GM12891 (cell line): ENCODE measurements around the gene RNF187.
"Not testable (repeated sequence)": the region's sequence is repeated elsewhere in the genome, so short reads cannot be mapped to it uniquely, and the experiment has no call there.

Experiments
- DNase-seq: peaks from one replicate; pipeline ENCODE4 v3.0.0; 2011; ENCODE audit warnings: low spot score; ENCODE audit not compliant: insufficient read length
- FAIRE-seq: peaks from 2 replicates; lab custom pipeline; 2011; peaks lifted over from hg19 to GRCh38; lab: Jason Lieb, UNC
- PAX5 ChIP-seq: IDR thresholded peaks from 2 replicates; pipeline ENCODE4 v1.6.1; 2011; ENCODE audit warnings: low read length, moderate library complexity, mild to moderate bottlenecking; ENCODE audit not compliant: insufficient read depth, severe bottlenecking
- POLR2A ChIP-seq: IDR thresholded peaks from 2 replicates; pipeline ENCODE4 v1.6.1; 2011; ENCODE audit warnings: low read depth, low read length, control low read depth
- POLR2AphosphoS5 ChIP-seq: IDR thresholded peaks from 2 replicates; pipeline ENCODE4 v1.6.1; 2011; ENCODE audit warnings: low read depth, low read length, control low read depth
- POU2F2 ChIP-seq: IDR thresholded peaks from 2 replicates; pipeline ENCODE4 v1.6.1; 2011; ENCODE audit warnings: low read depth, mild to moderate bottlenecking, control low read depth, low read length, moderate library complexity
- SPI1 ChIP-seq: IDR thresholded peaks from 2 replicates; pipeline ENCODE4 v1.6.1; 2011; ENCODE audit warnings: low read depth, low read length, control low read depth
- TAF1 ChIP-seq: IDR thresholded peaks from 2 replicates; pipeline ENCODE4 v1.6.1; 2011; ENCODE audit warnings: low read depth, low read length, control low read depth

Gene RNF187

DNA sequence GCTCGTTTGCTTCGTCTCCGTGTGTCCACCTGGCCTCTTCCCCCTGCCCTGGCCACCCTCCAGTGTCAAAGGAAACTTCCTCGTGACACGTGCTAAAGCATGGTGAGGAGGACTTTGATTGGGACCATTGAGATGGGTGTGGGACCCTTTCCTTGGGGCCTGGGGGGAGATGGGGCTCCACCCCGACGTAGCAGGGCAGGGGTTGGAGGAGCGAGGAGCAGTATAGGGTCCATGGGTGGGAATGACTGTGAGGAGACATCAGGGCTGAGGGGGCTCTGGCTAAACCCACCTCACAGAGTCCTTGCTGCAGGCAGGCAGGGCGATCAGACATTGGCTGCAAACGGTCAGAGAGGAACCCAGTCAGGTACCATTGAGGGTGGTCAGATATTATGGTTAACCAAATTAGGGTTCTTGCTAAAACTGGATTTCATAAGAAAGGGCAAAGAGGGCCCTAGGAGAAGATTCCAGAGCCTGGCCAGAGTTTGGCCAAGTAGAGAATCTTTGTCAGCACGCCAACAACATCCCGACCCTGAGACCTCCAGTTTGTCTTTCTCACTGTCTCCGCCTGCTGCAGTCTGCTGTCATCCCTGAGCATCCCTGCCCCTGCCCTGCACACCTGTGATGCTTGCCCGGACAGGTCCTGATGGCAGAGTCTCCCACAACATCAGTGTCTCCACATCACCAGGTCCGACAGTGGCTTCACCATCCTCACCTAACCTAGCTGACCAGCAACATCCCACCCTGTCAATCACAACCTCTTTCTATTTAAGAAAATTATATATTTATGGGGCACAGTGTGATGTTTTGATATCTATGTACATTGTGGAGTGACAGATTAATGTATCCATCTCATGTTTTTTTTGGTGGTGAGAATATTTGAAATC lies 8.0 kb downstream of the RNF187 start:
- DNase-seq (no peak), FAIRE-seq (no peak)
- no peak for TF ChIP-seq TAF1
- no peak for TF ChIP-seq SPI1
- no peak for TF ChIP-seq POU2F2
- TF ChIP-seq PAX5, result no peak
- TF ChIP-seq POLR2AphosphoS5, result no peak; the same call in 1 of the 2 replicates
- no peak for TF ChIP-seq POLR2A

- FAIRE-seq (no peak), DNase-seq (no peak)
- TF ChIP-seq PAX5, result no peak
- TF ChIP-seq POLR2AphosphoS5, result no peak
- TF ChIP-seq SPI1, result no peak
- TF ChIP-seq TAF1, result no peak
- no peak for TF ChIP-seq POU2F2
- no peak for TF ChIP-seq POLR2A
Measured at GRCh38 chr1:228496084-228496483, 8.9 kb downstream of the RNF187 start.

DNA sequence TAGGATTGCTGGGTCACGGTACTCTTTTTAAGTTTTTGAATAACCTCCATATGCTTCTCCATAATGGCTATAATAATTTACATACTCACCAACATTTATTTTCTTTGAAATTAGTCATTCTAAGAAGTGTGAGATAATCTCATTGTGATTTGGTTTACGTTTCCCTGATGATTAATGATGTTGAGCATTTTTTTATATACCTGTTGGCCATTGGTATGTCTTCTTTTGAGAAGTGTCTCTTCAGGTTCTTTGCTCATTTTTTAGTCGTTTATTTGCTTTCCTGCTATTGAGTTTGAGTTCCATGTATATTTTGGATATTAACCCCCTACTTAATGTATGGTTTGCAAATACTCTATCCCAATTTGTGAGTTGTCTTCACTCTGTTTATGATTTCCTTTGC lies 9.3 kb downstream of the RNF187 start:
- no peak for TF ChIP-seq POLR2AphosphoS5
- no peak for TF ChIP-seq PAX5
- TF ChIP-seq TAF1, result no peak
- no peak for TF ChIP-seq POLR2A
- TF ChIP-seq POU2F2, result no peak
- no peak for TF ChIP-seq SPI1
- FAIRE-seq (no peak), DNase-seq (no peak)

- DNase-seq (no peak), FAIRE-seq (no peak)
- TF ChIP-seq POU2F2, result no peak
- TF ChIP-seq POLR2AphosphoS5, result no peak
- TF ChIP-seq POLR2A, result no peak
- no peak for TF ChIP-seq PAX5
Measured at GRCh38 chr1:228497206-228497605, 10.0 kb downstream of the RNF187 start.

DNA sequence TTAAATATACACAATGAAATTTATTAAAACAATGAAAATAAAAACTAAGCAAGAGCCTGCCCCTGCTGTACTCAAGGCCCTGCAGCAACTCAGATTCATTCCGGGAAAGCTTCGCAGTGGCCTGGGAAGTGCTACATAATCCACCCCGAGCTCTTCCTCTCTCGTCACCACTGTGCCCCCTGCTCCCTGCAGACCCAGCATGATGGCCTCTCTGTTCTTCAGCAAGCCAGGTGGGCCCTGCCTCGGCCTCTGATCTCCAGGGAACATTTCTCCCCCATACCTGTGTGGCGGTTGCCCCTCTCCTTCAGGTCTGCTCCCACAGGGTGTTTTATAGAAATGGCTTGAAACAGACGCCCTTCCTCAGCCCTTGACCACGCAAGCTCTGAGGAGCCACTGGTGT lies 10.6 kb downstream of the RNF187 start:
- no peak for DNase-seq
- FAIRE-seq, result no peak

GRCh38 chr1:228500143-228500734 lies 13.1 kb downstream of the RNF187 start:
- no peak for DNase-seq
- peak; percentile 76 for FAIRE-seq
- no peak for TF ChIP-seq TAF1
- no peak for TF ChIP-seq POLR2AphosphoS5
- TF ChIP-seq POU2F2, result no peak
- no peak for TF ChIP-seq SPI1
- TF ChIP-seq POLR2A, result no peak
- no peak for TF ChIP-seq PAX5

More for the DNA sequence above, 10.6 kb downstream of the RNF187 start:
- TF ChIP-seq TAF1, result no peak
- no peak for TF ChIP-seq PAX5

DNA sequence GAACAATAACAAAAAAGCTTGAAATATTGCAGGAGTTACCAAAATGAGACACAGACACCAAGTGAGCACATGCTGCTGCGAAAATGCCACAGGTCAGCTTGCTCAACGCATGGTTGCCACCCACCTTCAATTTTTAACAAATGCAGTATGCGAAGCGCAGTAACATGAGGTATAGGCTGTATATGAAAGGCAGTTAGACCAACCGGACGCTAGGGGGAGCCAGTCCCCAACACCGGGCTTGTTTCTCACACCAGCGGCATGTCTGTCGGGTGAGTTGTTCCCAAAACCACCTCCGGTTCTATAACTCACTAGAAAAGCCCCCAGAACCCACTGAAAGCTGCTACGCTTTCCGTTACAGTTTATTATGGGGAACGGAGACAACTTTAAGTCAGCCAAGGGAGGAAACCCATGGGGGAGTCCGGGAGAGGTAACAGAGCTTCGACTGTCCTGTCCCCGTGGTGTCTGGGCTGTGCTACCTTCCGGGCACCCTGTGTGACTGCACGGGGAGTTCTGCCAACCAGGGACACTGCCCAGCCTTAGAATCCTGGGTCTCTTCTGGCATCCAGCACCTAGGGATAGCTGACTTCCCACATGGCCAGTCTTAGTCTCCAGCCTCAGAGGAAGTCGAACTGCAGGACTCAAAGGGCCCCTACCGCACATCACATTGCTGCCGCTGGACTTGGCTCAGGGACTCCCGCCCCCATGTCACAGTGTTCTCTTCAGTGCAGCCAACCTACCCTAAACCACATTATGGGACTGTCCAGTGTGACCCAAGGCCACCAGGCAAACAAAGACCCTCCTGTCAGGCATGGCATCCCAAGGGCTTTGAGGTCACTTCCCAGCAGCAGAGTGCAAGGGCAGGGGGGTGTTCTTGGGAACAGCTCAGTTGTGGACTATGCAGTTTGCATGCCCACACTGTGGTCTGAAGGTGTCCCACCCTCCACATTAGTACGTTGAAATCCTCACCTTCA lies 14.0 kb downstream of the RNF187 start:
- no peak for TF ChIP-seq PAX5
- TF ChIP-seq SPI1, result no peak
- TF ChIP-seq POU2F2, result no peak
- no peak for TF ChIP-seq TAF1
- no peak for TF ChIP-seq POLR2A
- TF ChIP-seq POLR2AphosphoS5, result no peak
- FAIRE-seq, result peak; percentile 93

DNA sequence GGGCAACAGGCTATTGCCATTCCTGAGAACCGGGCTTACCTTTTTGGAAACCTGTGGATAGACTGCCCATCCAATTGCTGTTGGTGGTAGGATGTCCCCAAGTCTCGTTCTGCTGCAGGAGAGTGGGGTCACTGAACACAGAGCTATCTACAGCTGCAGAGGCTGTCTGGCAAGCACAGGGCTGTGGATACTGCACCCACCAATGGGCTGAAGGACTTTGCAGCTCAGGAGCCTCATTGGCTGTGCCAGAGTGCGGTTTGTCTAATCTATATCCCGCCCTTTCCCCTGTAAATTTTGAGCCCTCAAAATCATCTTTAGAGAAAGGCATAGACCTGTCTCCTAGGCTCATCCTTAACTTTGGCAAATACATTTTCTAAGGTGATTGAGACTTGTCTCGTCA lies 15.3 kb downstream of the RNF187 start:
- FAIRE-seq (no peak), DNase-seq (no peak)
- TF ChIP-seq TAF1 (no peak), POLR2AphosphoS5 (no peak), PAX5 (no peak), SPI1 (no peak), POLR2A (no peak), POU2F2 (no peak)

More for the DNA sequence above, 14.0 kb downstream of the RNF187 start:
- peak; percentile 72 for DNase-seq

DNA sequence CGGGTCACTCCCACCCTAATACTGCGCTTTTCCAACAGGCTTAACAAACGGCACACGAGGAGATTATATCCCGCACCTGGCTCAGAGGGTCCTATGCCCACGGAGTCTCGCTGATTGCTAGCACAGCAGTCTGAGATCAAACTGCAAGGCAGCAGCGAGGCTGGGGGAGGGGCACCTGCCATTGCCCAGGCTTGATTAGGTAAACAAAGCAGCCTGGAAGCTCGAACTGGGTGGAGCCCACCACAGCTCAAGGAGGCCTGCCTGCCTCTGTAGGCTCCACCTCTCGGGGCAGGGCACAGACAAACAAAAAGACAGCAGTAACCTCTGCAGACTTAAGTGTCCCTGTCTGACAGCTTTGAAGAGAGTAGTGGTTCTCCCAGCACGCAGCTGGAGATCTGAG lies 18.8 kb downstream of the RNF187 start:
- not testable (repeated sequence) for DNase-seq, FAIRE-seq
